Ishikawa (cell line): ENCODE results near the gene ACP7.

Experiments
- CEBPB ChIP-seq: IDR thresholded peaks from 2 replicates; pipeline ENCODE4 v1.6.1; 2012
- EP300 ChIP-seq: IDR thresholded peaks from 2 replicates; pipeline ENCODE4 v1.6.1; 2012; ENCODE audit warnings: borderline replicate concordance
- FOXM1 ChIP-seq: IDR thresholded peaks from 2 replicates; pipeline ENCODE4 v1.6.1; 2012; ENCODE audit warnings: low read depth, borderline replicate concordance
- MAX ChIP-seq: IDR thresholded peaks from 2 replicates; pipeline ENCODE4 v1.6.1; 2012
- RAD21 ChIP-seq: IDR thresholded peaks from 2 replicates; pipeline ENCODE4 v1.6.1; 2012; ENCODE audit warnings: low read depth
- TAF1 ChIP-seq: IDR thresholded peaks from 2 replicates; pipeline ENCODE4 v1.6.1; 2012; ENCODE audit warnings: low read depth, mild to moderate bottlenecking
- TCF12 ChIP-seq: IDR thresholded peaks from 2 replicates; pipeline ENCODE4 v1.6.1; 2012; ENCODE audit warnings: low read depth
- USF1 ChIP-seq: IDR thresholded peaks from 2 replicates; pipeline ENCODE4 v1.6.1; 2012
- YY1 ChIP-seq: IDR thresholded peaks from 2 replicates; pipeline ENCODE4 v1.6.1; 2012; ENCODE audit warnings: low read depth
- ZBTB7A ChIP-seq: IDR thresholded peaks from 2 replicates; pipeline ENCODE4 v1.6.1; 2012; ENCODE audit warnings: low read depth

GRCh38 chr19:39155741-39156140 lies 71.6 kb downstream of the ACP7 start:
- no peak for TF ChIP-seq TAF1
- TF ChIP-seq ZBTB7A = no peak
- TF ChIP-seq RAD21 = no peak
- TF ChIP-seq YY1 = no peak
- TF ChIP-seq CEBPB = no peak
- TF ChIP-seq TCF12 = no peak
- TF ChIP-seq FOXM1 = no peak
- no peak for TF ChIP-seq USF1
- no peak for TF ChIP-seq MAX
- no peak for TF ChIP-seq EP300
